Measurements from ENCODE around the gene DNMT3A.
A peak's percentile ranks its signal among the peaks of the same experiment; 100 is the strongest.

Gene DNMT3A

GRCh38 chr2:25341753-25342371, at the start of gene DNMT3A:
Gene DNMT3A, minus strand, starts transcription at chr2:25341925. Its CDS starts 27,941 bp downstream, at chr2:25313984.
- DNase-seq: peak; percentile 91

GRCh38 chr2:25389161-25389560, 47.4 kb upstream of the DNMT3A start:
- DNase-seq: no peak

- no peak for DNase-seq
Observed at GRCh38 chr2:25388491-25388890, 46.8 kb upstream of the DNMT3A start.

GRCh38 chr2:25387876-25388449, 46.2 kb upstream of the DNMT3A start:
- no peak for DNase-seq

GRCh38 chr2:25386971-25387875, 45.5 kb upstream of the DNMT3A start:
- no peak for DNase-seq

GRCh38 chr2:25385910-25386309, 44.2 kb upstream of the DNMT3A start:
- DNase-seq: no peak

- no peak for DNase-seq
Observed at GRCh38 chr2:25383806-25384205, 42.1 kb upstream of the DNMT3A start.

GRCh38 chr2:25381502-25381901, 39.8 kb upstream of the DNMT3A start:
- DNase-seq: no peak

- peak; percentile 59 for DNase-seq
Observed at GRCh38 chr2:25380586-25381375, 39.1 kb upstream of the DNMT3A start.

GRCh38 chr2:25380023-25380422, 38.3 kb upstream of the DNMT3A start:
- no peak for DNase-seq

- DNase-seq: no peak
Observed at GRCh38 chr2:25379535-25379934, 37.8 kb upstream of the DNMT3A start.

GRCh38 chr2:25378731-25379490, 37.2 kb upstream of the DNMT3A start:
- no peak for DNase-seq

- no peak for DNase-seq
Observed at GRCh38 chr2:25377822-25378421, 36.2 kb upstream of the DNMT3A start.

- DNase-seq: peak; percentile 94
Observed at GRCh38 chr2:25376750-25377621, 35.3 kb upstream of the DNMT3A start.

GRCh38 chr2:25375989-25376545, 34.3 kb upstream of the DNMT3A start:
- DNase-seq: no peak

GRCh38 chr2:25375371-25375988, 33.8 kb upstream of the DNMT3A start:
- DNase-seq: no peak

- DNase-seq: no peak
Observed at GRCh38 chr2:25374827-25375226, 33.1 kb upstream of the DNMT3A start.

GRCh38 chr2:25374411-25374810, 32.7 kb upstream of the DNMT3A start:
- DNase-seq: no peak

- DNase-seq: no peak
Observed at GRCh38 chr2:25373269-25373981, 31.7 kb upstream of the DNMT3A start.
